ENCODE measurements around the gene OR4D11. TPM values are rescaled to one million over a fixed set of nuclear protein-coding genes. Genes with fewer than 3 reads are reported as not detected.

Gene OR4D11
- total RNA-seq, 1 donor from 2014 or later = not detected

- no peak for TF ChIP-seq CTCF (conservative IDR thresholded peaks at IDR 0.05)
- Mint-ChIP-seq H3K4me1 (ENCODE audit: unreplicated experiment) (no peaks in the 10 kb centered on the region), H3K27me3 (peaks cover 6% of the 10 kb centered on the region), H3K36me3 (no peaks in the 10 kb centered on the region), H3K4me3 (no peak overlapping the region), H3K27ac (no peak overlapping the region), H3K9me3 (no peaks in the 10 kb centered on the region)
- no peak for DNase-seq (ENCODE audit: extremely low spot score, unreplicated experiment)
Observed at GRCh38 chr11:59475176-59475575, 28.2 kb upstream of the OR4D11 start.

DNA sequence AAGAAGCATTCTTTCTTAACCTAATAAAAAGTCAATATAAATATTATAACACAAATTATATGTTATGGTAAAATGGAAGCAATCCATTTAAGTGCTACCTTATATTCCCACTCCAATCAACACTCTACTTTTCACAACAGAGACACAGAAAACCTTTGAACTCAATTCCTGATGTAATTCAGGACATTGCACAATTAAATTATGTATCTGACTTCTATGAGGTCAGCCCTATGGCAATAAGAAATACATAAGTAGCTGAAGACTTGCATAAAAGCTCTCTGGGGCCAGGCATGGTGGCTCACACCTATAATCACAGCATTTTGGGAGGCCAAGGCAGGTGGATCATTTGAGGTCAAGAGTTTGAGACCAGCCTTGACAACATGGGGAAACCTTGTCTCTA is 23.5 kb upstream of the OR4D11 start:
- H3K27ac Mint-ChIP-seq = no peak overlapping the region
- no peaks in the 10 kb centered on the region for H3K4me1 Mint-ChIP-seq (ENCODE audit: unreplicated experiment)
- no peak for TF ChIP-seq CTCF (conservative IDR thresholded peaks at IDR 0.05)
- H3K9me3 Mint-ChIP-seq = no peaks in the 10 kb centered on the region
- H3K36me3 Mint-ChIP-seq = no peaks in the 10 kb centered on the region
- H3K4me3 Mint-ChIP-seq = no peak overlapping the region
- DNase-seq (ENCODE audit: extremely low spot score, unreplicated experiment) = no peak
- peaks cover 6% of the 10 kb centered on the region for H3K27me3 Mint-ChIP-seq

- Mint-ChIP-seq H3K4me3 (no peak overlapping the region), H3K36me3 (no peaks in the 10 kb centered on the region), H3K9me3 (no peaks in the 10 kb centered on the region), H3K4me1 (ENCODE audit: unreplicated experiment) (no peaks in the 10 kb centered on the region), H3K27me3 (peaks cover 6% of the 10 kb centered on the region), H3K27ac (no peak overlapping the region)
- no peak for TF ChIP-seq CTCF (conservative IDR thresholded peaks at IDR 0.05)
- no peak for DNase-seq (ENCODE audit: extremely low spot score, unreplicated experiment)
Observed at GRCh38 chr11:59480359-59480758, 23.0 kb upstream of the OR4D11 start.

GRCh38 chr11:59501931-59502330 is 1.4 kb upstream of the OR4D11 start:
- no peak overlapping the region for H3K27ac Mint-ChIP-seq
- no peaks in the 10 kb centered on the region for H3K4me1 Mint-ChIP-seq (ENCODE audit: unreplicated experiment)
- peaks cover 4% of the 10 kb centered on the region for H3K9me3 Mint-ChIP-seq
- no peaks in the 10 kb centered on the region for H3K27me3 Mint-ChIP-seq
- TF ChIP-seq CTCF (conservative IDR thresholded peaks at IDR 0.05) = no peak
- DNase-seq (ENCODE audit: extremely low spot score, unreplicated experiment) = no peak
- no peaks in the 10 kb centered on the region for H3K36me3 Mint-ChIP-seq
- no peak overlapping the region for H3K4me3 Mint-ChIP-seq

- Mint-ChIP-seq H3K27ac (no peak within 1 kb of the TSS), H3K9me3 (no peaks in the 10 kb centered on the region), H3K4me3 (no peak within 1 kb of the TSS), H3K36me3 (no peaks in the 10 kb centered on the region), H3K27me3 (peaks cover 8% of the 10 kb centered on the region), H3K4me1 (ENCODE audit: unreplicated experiment) (no peaks in the 10 kb centered on the region)
- DNase-seq (ENCODE audit: extremely low spot score, unreplicated experiment) = no peak
- TF ChIP-seq CTCF (conservative IDR thresholded peaks at IDR 0.05) = no peak
Observed at GRCh38 chr11:59510941-59511589, 7.7 kb downstream of the OR4D11 start, which contains the start of gene OR4D9. Gene OR4D9, plus strand, starts transcription at chr11:59511539. Its CDS starts 3,374 bp downstream, at chr11:59514913.

Data from type B pancreatic cell (in vitro differentiated cells).